B cell (primary cell): ENCODE results near the gene OASL.
A peak's percentile ranks its signal among the peaks of the same experiment; 100 is the strongest.

ENCODE experiments used
- CTCF ChIP-seq: fragments of 200-600 bp; IDR thresholded peaks from one replicate; pipeline ENCODE4 v1.8.0; 2022; ENCODE audit warnings: antibody characterized with exemption, mild to moderate bottlenecking
- EZH2 ChIP-seq: IDR thresholded peaks from 2 replicates; pipeline ENCODE4 v1.6.1; 2012; ENCODE audit warnings: borderline replicate concordance, low read depth, mild to moderate bottlenecking, moderate library complexity, low read length; ENCODE audit not compliant: insufficient read depth, poor library complexity, severe bottlenecking

DNA sequence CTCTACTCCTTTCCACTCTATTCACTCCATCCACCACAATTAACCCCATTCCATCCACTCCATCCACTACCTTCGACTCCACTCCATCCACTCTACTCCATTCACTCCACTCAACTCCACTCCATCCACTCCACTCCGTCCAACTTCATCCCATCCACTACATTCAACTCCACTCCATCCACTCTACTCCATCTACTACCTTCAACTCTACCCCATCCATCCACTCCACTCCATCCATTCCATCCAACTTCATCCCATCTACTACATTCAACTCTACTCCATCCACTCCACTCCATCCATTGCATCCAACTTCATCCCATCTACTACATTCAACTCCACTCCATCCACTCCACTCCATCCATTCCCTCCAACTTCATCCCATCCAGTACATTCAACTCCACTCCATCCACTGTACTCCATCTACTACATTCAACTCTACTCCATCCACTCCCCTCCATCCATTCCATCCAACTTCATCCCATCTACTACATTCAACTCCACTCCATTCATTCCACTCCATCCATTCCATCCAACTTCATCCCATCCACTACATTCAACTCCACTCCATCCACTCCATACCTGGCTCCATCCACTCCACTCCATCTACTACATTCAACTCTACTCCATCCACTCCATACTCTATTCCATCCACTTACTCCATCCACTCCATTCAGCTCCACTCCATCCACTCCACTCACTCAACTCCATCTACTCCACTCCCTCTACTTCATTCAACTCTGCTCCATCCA lies 44.3 kb downstream of the OASL start:
- peak; percentile 9 for TF ChIP-seq CTCF
- no peak for TF ChIP-seq EZH2
